ENCODE data around the gene TBK1. TPM values are rescaled to one million over a fixed set of nuclear protein-coding genes. Genes with fewer than 3 reads are reported as not detected.
A peak's percentile ranks its signal among the peaks of the same experiment; 100 is the strongest.

The TBK1 gene
- polyA plus RNA-seq, 4 donors, result 12.3 to 27.1 (median 22.9) TPM

DNA sequence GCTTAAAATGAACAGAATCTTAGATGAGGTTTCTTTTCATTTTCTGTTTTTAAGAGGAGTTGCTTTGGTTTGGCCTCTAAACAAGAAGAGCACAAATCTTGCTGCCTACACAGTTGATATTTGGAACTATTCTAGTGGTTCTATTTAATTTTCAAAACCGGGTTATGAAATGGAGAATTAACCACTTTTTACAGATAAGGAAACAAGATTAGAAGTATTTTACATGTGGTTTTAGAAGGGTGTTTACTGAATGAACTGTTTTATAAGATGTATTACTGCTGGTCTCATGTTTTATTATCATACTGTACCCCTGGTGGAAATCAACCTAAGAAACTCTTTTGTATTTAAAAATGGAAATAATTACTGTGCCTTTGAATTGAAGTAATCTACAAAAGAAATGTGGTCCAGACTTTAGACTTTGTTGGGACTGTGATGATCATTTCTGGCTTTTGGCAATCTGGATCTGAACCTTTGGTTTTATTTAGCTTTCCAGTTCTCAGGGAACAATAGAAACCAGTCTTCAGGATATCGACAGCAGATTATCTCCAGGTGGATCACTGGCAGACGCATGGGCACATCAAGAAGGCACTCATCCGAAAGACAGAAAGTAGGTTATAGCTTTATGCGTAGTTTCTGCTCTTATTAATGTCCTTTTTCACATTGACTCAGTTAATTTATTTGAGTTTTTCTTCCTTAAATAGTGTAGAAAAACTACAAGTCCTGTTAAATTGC is 43.2 kb downstream of the TBK1 start:
- Histone ChIP-seq H3K9me3 (ENCODE audit: control insufficient read depth in 2 of 2, insufficient read depth in 1 of 2, low read depth in 1 of 2, low read length in 1 of 2) (no peaks in the 10 kb centered on the region), H3K27me3 (ENCODE audit: control insufficient read depth in 3 of 3, insufficient read depth in 3 of 3, low read length in 3 of 3) (no peaks in the 10 kb centered on the region), H3K4me1 (ENCODE audit: control insufficient read depth in 3 of 3, insufficient read depth in 2 of 3, low read depth in 1 of 3, low read length in 2 of 3) (no peaks in the 10 kb centered on the region), H3K4me3 (ENCODE audit: low read depth in 1 of 3, low read length in 3 of 3) (no peak overlapping the region), H3K27ac (ENCODE audit: low read depth in 1 of 3, low read length in 2 of 3) (no peak overlapping the region), H3K36me3 (ENCODE audit: control insufficient read depth in 3 of 3, insufficient read depth in 2 of 3, low read depth in 1 of 3, low read length in 3 of 3) (peaks cover 10 to 40% (median 13%) of the 10 kb centered on the region in 3 donors)
- no peak for DNase-seq
- WGBS, 3 donors, result 84 to 88% (median 86%) methylated on average over 5 of the region's 5 CpGs
- no peak for FAIRE-seq

DNA sequence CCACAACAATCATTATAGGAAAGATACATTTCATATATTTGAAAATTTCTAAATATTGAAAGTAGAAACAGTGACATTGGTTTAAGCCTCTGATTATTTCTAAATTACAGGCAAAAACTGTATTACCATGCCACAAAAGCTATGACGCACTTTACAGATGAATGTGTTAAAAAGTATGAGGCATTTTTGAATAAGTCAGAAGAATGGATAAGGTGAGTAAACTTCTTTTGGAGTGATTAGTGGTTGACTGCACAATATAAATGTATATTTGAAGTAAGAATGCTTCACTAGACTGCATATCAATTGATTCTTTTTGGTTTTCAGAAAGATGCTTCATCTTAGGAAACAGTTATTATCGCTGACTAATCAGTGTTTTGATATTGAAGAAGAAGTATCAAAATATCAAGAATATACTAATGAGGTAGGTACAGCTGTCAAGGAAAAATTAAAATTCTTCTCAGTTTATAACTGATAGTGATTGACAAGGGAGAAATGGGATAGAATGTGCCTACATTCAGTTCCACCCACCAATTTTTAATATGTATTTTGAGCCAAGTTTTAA is 45.0 kb downstream of the TBK1 start:
- Histone ChIP-seq H3K36me3 (ENCODE audit: control insufficient read depth in 3 of 3, insufficient read depth in 2 of 3, low read depth in 1 of 3, low read length in 3 of 3) (peaks cover 7 to 35% (median 10%) of the 10 kb centered on the region in 3 donors), H3K27ac (ENCODE audit: low read depth in 1 of 3, low read length in 2 of 3) (no peak overlapping the region), H3K9me3 (ENCODE audit: control insufficient read depth in 2 of 2, insufficient read depth in 1 of 2, low read depth in 1 of 2, low read length in 1 of 2) (no peaks in the 10 kb centered on the region), H3K4me3 (ENCODE audit: low read depth in 1 of 3, low read length in 3 of 3) (no peak overlapping the region), H3K27me3 (ENCODE audit: control insufficient read depth in 3 of 3, insufficient read depth in 3 of 3, low read length in 3 of 3) (no peaks in the 10 kb centered on the region), H3K4me1 (ENCODE audit: control insufficient read depth in 3 of 3, insufficient read depth in 2 of 3, low read depth in 1 of 3, low read length in 2 of 3) (no peaks in the 10 kb centered on the region)
- FAIRE-seq (no peak), DNase-seq (no peak)
- 90 to 98% (median 93%) methylated on average over 2 of the region's 2 CpGs for WGBS, 3 donors

DNA sequence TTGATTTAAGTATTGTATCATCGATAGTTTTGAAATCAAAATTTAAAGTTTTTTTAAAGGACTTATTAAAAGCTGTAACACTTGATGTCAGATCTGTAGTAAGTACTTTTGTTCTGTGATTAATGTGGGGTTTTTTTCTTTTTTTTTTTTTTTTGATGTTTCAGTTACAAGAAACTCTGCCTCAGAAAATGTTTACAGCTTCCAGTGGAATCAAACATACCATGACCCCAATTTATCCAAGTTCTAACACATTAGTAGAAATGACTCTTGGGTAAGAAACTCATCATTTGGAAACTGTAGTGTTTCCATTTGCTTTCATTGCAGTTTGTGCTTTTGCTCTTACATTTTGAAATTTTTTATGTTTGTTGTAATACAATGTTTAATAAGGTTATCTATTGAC is 45.6 kb downstream of the TBK1 start:
- Histone ChIP-seq H3K9me3 (ENCODE audit: control insufficient read depth in 2 of 2, insufficient read depth in 1 of 2, low read depth in 1 of 2, low read length in 1 of 2) (no peaks in the 10 kb centered on the region), H3K27me3 (ENCODE audit: control insufficient read depth in 3 of 3, insufficient read depth in 3 of 3, low read length in 3 of 3) (no peaks in the 10 kb centered on the region), H3K27ac (ENCODE audit: low read depth in 1 of 3, low read length in 2 of 3) (no peak overlapping the region), H3K4me3 (ENCODE audit: low read depth in 1 of 3, low read length in 3 of 3) (no peak overlapping the region), H3K4me1 (ENCODE audit: control insufficient read depth in 3 of 3, insufficient read depth in 2 of 3, low read depth in 1 of 3, low read length in 2 of 3) (no peaks in the 10 kb centered on the region), H3K36me3 (ENCODE audit: control insufficient read depth in 3 of 3, insufficient read depth in 2 of 3, low read depth in 1 of 3, low read length in 3 of 3) (peaks cover 7 to 35% (median 7%) of the 10 kb centered on the region in 3 donors)
- WGBS, 3 donors, result 82 to 94% (median 83%) methylated on average over 1 of the region's 1 CpG
- FAIRE-seq (peak; percentile 47), DNase-seq (no peak)

DNA sequence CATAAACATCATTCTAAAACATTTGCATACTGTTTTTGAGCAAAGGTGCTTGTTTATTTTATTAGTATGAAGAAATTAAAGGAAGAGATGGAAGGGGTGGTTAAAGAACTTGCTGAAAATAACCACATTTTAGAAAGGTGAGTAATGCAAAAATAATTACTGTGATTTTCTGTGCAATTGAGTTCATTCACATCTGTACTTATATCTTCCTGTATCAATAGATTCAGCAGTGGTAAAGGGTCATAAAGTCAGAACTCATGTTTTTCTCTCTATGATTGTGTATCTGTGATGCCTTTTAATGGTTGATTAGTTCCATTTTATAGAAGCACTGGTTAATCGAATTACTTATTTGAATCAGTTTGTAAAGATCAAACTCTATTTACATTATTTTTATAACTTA is 46.0 kb downstream of the TBK1 start:
- H3K27ac ChIP-seq (ENCODE audit: low read depth in 1 of 3, low read length in 2 of 3), result no peak overlapping the region
- H3K36me3 ChIP-seq (ENCODE audit: control insufficient read depth in 3 of 3, insufficient read depth in 2 of 3, low read depth in 1 of 3, low read length in 3 of 3), result peaks cover 7 to 31% (median 7%) of the 10 kb centered on the region in 3 donors
- 68 to 84% (median 71%) methylated on average over 1 of the region's 1 CpG for WGBS, 3 donors
- no peak overlapping the region for H3K4me3 ChIP-seq (ENCODE audit: low read depth in 1 of 3, low read length in 3 of 3)
- H3K9me3 ChIP-seq (ENCODE audit: control insufficient read depth in 2 of 2, insufficient read depth in 1 of 2, low read depth in 1 of 2, low read length in 1 of 2), result no peaks in the 10 kb centered on the region
- H3K4me1 ChIP-seq (ENCODE audit: control insufficient read depth in 3 of 3, insufficient read depth in 2 of 3, low read depth in 1 of 3, low read length in 2 of 3), result no peaks in the 10 kb centered on the region
- no peak for DNase-seq
- H3K27me3 ChIP-seq (ENCODE audit: control insufficient read depth in 3 of 3, insufficient read depth in 3 of 3, low read length in 3 of 3), result no peaks in the 10 kb centered on the region
- no peak for FAIRE-seq

DNA sequence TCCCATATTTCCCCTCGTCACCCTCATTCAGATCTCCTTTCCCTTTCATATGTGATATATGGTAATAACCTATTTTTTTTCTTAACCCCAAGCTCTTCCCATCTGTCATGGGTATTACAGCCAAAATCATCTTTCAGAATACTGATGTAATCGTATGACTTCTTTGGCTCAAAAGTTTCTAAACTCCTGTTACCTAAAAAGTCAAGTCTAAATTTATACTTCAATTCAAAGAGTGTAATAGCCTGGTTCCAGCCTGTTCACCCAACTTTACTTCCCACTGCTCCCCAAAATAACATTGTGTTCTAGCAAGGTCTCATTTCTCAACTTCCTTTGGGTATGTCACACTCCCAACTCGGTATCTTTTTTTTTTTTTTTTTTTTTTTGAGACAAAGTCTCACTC is 48.5 kb downstream of the TBK1 start:
- DNase-seq (no peak), FAIRE-seq (no peak)
- Histone ChIP-seq H3K4me1 (ENCODE audit: control insufficient read depth in 3 of 3, insufficient read depth in 2 of 3, low read depth in 1 of 3, low read length in 2 of 3) (no peaks in the 10 kb centered on the region), H3K4me3 (ENCODE audit: low read depth in 1 of 3, low read length in 3 of 3) (no peak overlapping the region), H3K9me3 (ENCODE audit: control insufficient read depth in 2 of 2, insufficient read depth in 1 of 2, low read depth in 1 of 2, low read length in 1 of 2) (no peaks in the 10 kb centered on the region), H3K27me3 (ENCODE audit: control insufficient read depth in 3 of 3, insufficient read depth in 3 of 3, low read length in 3 of 3) (no peaks in the 10 kb centered on the region), H3K36me3 (ENCODE audit: control insufficient read depth in 3 of 3, insufficient read depth in 2 of 3, low read depth in 1 of 3, low read length in 3 of 3) (peaks cover 3 to 21% (median 5%) of the 10 kb centered on the region in 3 donors), H3K27ac (ENCODE audit: low read depth in 1 of 3, low read length in 2 of 3) (no peak overlapping the region)
- 76 to 85% (median 84%) methylated on average over 3 of the region's 3 CpGs for WGBS, 3 donors

DNA sequence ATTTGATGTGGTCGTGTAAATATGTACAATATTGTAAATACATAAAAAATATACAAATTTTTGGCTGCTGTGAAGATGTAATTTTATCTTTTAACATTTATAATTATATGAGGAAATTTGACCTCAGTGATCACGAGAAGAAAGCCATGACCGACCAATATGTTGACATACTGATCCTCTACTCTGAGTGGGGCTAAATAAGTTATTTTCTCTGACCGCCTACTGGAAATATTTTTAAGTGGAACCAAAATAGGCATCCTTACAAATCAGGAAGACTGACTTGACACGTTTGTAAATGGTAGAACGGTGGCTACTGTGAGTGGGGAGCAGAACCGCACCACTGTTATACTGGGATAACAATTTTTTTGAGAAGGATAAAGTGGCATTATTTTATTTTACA is 49.6 kb downstream of the TBK1 start:
- FAIRE-seq, result no peak
- WGBS, 3 donors, result 93 to 96% (median 95%) methylated on average over 7 of the region's 7 CpGs
- Histone ChIP-seq H3K27ac (ENCODE audit: low read depth in 1 of 3, low read length in 2 of 3) (no peak overlapping the region), H3K27me3 (ENCODE audit: control insufficient read depth in 3 of 3, insufficient read depth in 3 of 3, low read length in 3 of 3) (no peaks in the 10 kb centered on the region), H3K4me1 (ENCODE audit: control insufficient read depth in 3 of 3, insufficient read depth in 2 of 3, low read depth in 1 of 3, low read length in 2 of 3) (no peaks in the 10 kb centered on the region), H3K9me3 (ENCODE audit: control insufficient read depth in 2 of 2, insufficient read depth in 1 of 2, low read depth in 1 of 2, low read length in 1 of 2) (no peaks in the 10 kb centered on the region), H3K4me3 (ENCODE audit: low read depth in 1 of 3, low read length in 3 of 3) (no peak overlapping the region), H3K36me3 (ENCODE audit: control insufficient read depth in 3 of 3, insufficient read depth in 2 of 3, low read depth in 1 of 3, low read length in 3 of 3) (peaks cover under 1 to 21% (median 5%) of the 10 kb centered on the region in 3 donors)
- DNase-seq, result no peak

DNA sequence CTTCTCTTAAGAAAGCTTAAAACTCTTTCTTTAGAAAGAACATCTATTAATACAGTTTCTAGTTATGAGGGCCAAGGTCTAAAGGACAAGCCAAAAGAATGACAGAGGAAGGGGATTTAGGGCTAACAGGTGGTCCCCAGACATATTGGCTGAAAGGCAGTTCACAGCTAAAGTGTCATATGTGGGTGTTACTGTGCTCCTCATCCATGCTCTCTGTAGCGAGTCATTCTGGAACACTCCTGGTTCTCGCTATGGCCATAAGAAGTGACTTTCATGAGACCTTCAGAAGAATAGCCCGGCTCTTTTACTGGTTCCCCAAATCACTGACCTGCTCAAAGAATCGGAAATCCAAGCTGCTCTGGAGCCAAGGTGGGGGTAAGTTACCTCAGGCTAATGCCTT is 55.0 kb downstream of the TBK1 start:
- Histone ChIP-seq H3K4me1 (ENCODE audit: control insufficient read depth in 3 of 3, insufficient read depth in 2 of 3, low read depth in 1 of 3, low read length in 2 of 3) (no peaks in the 10 kb centered on the region), H3K27ac (ENCODE audit: low read depth in 1 of 3, low read length in 2 of 3) (no peak overlapping the region), H3K36me3 (ENCODE audit: control insufficient read depth in 3 of 3, insufficient read depth in 2 of 3, low read depth in 1 of 3, low read length in 3 of 3) (peaks cover 0 to 2% (median 0%) of the 10 kb centered on the region in 3 donors), H3K9me3 (ENCODE audit: control insufficient read depth in 2 of 2, insufficient read depth in 1 of 2, low read depth in 1 of 2, low read length in 1 of 2) (no peaks in the 10 kb centered on the region), H3K4me3 (ENCODE audit: low read depth in 1 of 3, low read length in 3 of 3) (no peak overlapping the region), H3K27me3 (ENCODE audit: control insufficient read depth in 3 of 3, insufficient read depth in 3 of 3, low read length in 3 of 3) (no peaks in the 10 kb centered on the region)
- 93 to 96% (median 94%) methylated on average over 4 of the region's 4 CpGs for WGBS, 3 donors
- DNase-seq, result no peak
- FAIRE-seq, result no peak

DNA sequence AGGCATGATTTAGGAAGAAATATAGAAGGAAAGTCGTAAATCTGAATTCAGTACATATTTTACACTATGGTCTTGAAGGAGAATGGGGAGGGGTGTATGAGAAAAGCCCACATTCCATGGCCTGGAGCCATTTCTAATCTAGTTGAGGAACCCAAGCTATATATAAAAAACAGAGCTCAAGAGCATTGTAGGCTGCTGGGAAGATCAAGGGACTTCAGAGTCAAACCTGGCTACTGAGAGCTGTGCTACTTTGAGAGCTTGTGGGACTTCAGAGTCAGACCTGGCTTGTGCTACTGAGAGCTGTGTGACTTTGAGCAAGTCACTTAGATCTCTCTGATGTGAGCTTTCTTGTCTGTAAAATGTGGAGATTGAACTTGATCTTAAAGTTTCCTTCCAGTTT is 58.7 kb downstream of the TBK1 start:
- no peaks in the 10 kb centered on the region for H3K27me3 ChIP-seq (ENCODE audit: control insufficient read depth in 3 of 3, insufficient read depth in 3 of 3, low read length in 3 of 3)
- no peak overlapping the region for H3K27ac ChIP-seq (ENCODE audit: low read depth in 1 of 3, low read length in 2 of 3)
- FAIRE-seq (no peak), DNase-seq (no peak)
- H3K9me3 ChIP-seq (ENCODE audit: control insufficient read depth in 2 of 2, insufficient read depth in 1 of 2, low read depth in 1 of 2, low read length in 1 of 2), result no peaks in the 10 kb centered on the region
- no peak overlapping the region for H3K4me3 ChIP-seq (ENCODE audit: low read depth in 1 of 3, low read length in 3 of 3)
- H3K36me3 ChIP-seq (ENCODE audit: control insufficient read depth in 3 of 3, insufficient read depth in 2 of 3, low read depth in 1 of 3, low read length in 3 of 3), result no peaks in the 10 kb centered on the region
- H3K4me1 ChIP-seq (ENCODE audit: control insufficient read depth in 3 of 3, insufficient read depth in 2 of 3, low read depth in 1 of 3, low read length in 2 of 3), result no peaks in the 10 kb centered on the region
- WGBS, 3 donors, result 85 to 94% (median 90%) methylated on average over 1 of the region's 1 CpG

DNA sequence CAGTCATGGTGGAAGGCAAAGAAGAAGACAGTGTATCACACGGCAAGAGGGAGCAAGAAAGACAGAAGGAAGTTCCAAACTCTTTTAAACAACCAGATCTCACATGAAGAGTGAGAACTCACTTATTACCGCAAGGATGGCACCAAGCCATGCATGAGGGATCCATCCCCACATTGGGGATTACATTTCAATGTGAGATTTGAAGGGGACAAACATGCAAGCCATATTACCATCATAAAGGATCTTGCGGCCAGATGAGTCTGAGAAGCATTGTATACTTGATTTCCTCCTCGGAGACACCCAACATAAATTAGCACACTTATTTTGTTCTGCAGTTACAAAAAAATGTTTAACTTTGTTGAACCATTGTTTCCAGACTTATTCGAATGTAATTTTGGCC is 66.5 kb downstream of the TBK1 start:
- no peaks in the 10 kb centered on the region for H3K9me3 ChIP-seq (ENCODE audit: control insufficient read depth in 2 of 2, insufficient read depth in 1 of 2, low read depth in 1 of 2, low read length in 1 of 2)
- no peak for DNase-seq
- H3K4me1 ChIP-seq (ENCODE audit: control insufficient read depth in 3 of 3, insufficient read depth in 2 of 3, low read depth in 1 of 3, low read length in 2 of 3), result no peaks in the 10 kb centered on the region
- no peaks in the 10 kb centered on the region for H3K27me3 ChIP-seq (ENCODE audit: control insufficient read depth in 3 of 3, insufficient read depth in 3 of 3, low read length in 3 of 3)
- FAIRE-seq, result no peak
- no peaks in the 10 kb centered on the region for H3K36me3 ChIP-seq (ENCODE audit: control insufficient read depth in 3 of 3, insufficient read depth in 2 of 3, low read depth in 1 of 3, low read length in 3 of 3)
- no peak overlapping the region for H3K4me3 ChIP-seq (ENCODE audit: low read depth in 1 of 3, low read length in 3 of 3)
- H3K27ac ChIP-seq (ENCODE audit: low read depth in 1 of 3, low read length in 2 of 3), result no peak overlapping the region
- 86 to 90% (median 90%) methylated on average over 5 of the region's 5 CpGs for WGBS, 3 donors

All from small intestine (tissue), 7 donors.